Transverse colon (tissue), 4 donors: ENCODE measurements around the gene ZNF177.

Experiments
- EP300 ChIP-seq: sonication (generic); formaldehyde crosslinking; IDR thresholded peaks from one replicate; pipeline ENCODE4 v1.6.1; 2017; ENCODE audit warnings: antibody characterized with exemption, low read depth
- POLR2A ChIP-seq: fragments of 450-650 bp; IDR thresholded peaks from one replicate; pipeline ENCODE4 v1.6.1; 2016; ENCODE audit warnings: antibody characterized with exemption, mild to moderate bottlenecking, moderate library complexity
- POLR2AphosphoS5 ChIP-seq, 3 donors: sonication (generic); formaldehyde crosslinking; IDR thresholded peaks; one replicate each; pipeline ENCODE4 v1.6.1; 2016; ENCODE audit warnings: antibody characterized with exemption in 3 of 3
- TF ChIP-seq, protein P1 (sequence below), 5 experiments: fragments of 200-600 bp in 3 of 5; fragments of 450-650 bp in 2 of 5; sonication (generic) in 3 of 5; IDR thresholded peaks; 1 replicate in 2 of 5; 2 replicates in 3 of 5; pipeline ENCODE4 v1.5.1; 2016 to 2017; ENCODE audit warnings: antibody characterized with exemption in 5 of 5, inconsistent platforms in 3 of 5, mild to moderate bottlenecking in 2 of 5, moderate library complexity in 1 of 5

DNA sequence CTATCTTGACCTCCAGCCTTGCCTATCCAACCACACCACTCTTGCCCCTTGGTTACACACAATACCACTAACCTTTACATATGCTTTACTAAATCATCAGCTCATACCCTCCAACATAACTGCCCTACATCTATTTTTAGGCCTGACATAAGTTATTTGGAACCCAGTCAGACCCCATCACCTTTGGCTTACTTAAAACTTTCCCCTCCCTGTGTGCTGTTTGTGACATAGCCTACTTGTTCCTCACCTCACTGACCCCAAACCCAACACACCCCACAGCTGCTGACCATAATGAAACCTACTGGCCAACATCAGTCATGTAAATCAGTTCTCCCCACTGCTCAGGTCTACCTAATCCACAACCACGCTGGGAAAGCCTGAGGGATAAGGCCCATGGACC lies 67.6 kb downstream of the ZNF177 start:
- TF ChIP-seq, protein P1, sequence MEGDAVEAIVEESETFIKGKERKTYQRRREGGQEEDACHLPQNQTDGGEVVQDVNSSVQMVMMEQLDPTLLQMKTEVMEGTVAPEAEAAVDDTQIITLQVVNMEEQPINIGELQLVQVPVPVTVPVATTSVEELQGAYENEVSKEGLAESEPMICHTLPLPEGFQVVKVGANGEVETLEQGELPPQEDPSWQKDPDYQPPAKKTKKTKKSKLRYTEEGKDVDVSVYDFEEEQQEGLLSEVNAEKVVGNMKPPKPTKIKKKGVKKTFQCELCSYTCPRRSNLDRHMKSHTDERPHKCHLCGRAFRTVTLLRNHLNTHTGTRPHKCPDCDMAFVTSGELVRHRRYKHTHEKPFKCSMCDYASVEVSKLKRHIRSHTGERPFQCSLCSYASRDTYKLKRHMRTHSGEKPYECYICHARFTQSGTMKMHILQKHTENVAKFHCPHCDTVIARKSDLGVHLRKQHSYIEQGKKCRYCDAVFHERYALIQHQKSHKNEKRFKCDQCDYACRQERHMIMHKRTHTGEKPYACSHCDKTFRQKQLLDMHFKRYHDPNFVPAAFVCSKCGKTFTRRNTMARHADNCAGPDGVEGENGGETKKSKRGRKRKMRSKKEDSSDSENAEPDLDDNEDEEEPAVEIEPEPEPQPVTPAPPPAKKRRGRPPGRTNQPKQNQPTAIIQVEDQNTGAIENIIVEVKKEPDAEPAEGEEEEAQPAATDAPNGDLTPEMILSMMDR (IDR thresholded peaks at IDR 0.05): no peak
- TF ChIP-seq POLR2AphosphoS5 (IDR thresholded peaks at IDR 0.05): no peak
- no peak for TF ChIP-seq POLR2A
- TF ChIP-seq EP300: no peak
